ENCODE measurements around the gene TBL1XR1.

The TBL1XR1 gene

GRCh38 chr3:177224414-177224813 is 27.1 kb upstream of the TBL1XR1 start:
- Histone ChIP-seq H3K27ac (ENCODE audit: low read depth, low read length, severe bottlenecking) (no peak overlapping the region), H3K4me3 (ENCODE audit: extremely low read depth, insufficient read depth, low read length, poor library complexity, severe bottlenecking) (no peak overlapping the region), H3K4me1 (ENCODE audit: control insufficient read depth, insufficient read depth, low read length, poor library complexity, severe bottlenecking) (peaks cover 4% of the 10 kb centered on the region), H3K36me3 (ENCODE audit: control insufficient read depth, insufficient read depth, low read length) (no peaks in the 10 kb centered on the region), H3K9me3 (ENCODE audit: control insufficient read depth, low read length) (peaks cover 10% of the 10 kb centered on the region)

GRCh38 chr3:177221744-177222143 is 24.5 kb upstream of the TBL1XR1 start:
- WGBS, 2 experiments (ENCODE audit: insufficient coverage in 2 of 2), result 90 to 93% methylated on average over 2 to 3 of the region's 3 CpGs
- no peak overlapping the region for H3K27ac ChIP-seq (ENCODE audit: low read depth, low read length, severe bottlenecking)

GRCh38 chr3:177220136-177220974 is 23.1 kb upstream of the TBL1XR1 start:
- no peak overlapping the region for H3K27ac ChIP-seq (ENCODE audit: low read depth, low read length, severe bottlenecking)
- no peaks in the 10 kb centered on the region for H3K9me3 ChIP-seq (ENCODE audit: control insufficient read depth, low read length)
- no peaks in the 10 kb centered on the region for H3K36me3 ChIP-seq (ENCODE audit: control insufficient read depth, insufficient read depth, low read length)
- H3K4me3 ChIP-seq (ENCODE audit: extremely low read depth, insufficient read depth, low read length, poor library complexity, severe bottlenecking), result no peak overlapping the region
- WGBS, 2 experiments (ENCODE audit: insufficient coverage in 2 of 2), result 83 to 94% methylated on average over 6 to 8 of the region's 9 CpGs
- peaks cover 4% of the 10 kb centered on the region for H3K4me1 ChIP-seq (ENCODE audit: control insufficient read depth, insufficient read depth, low read length, poor library complexity, severe bottlenecking)

More at GRCh38 chr3:177221744-177222143, 24.5 kb upstream of the TBL1XR1 start:
- Histone ChIP-seq H3K4me1 (ENCODE audit: control insufficient read depth, insufficient read depth, low read length, poor library complexity, severe bottlenecking) (peaks cover 4% of the 10 kb centered on the region), H3K4me3 (ENCODE audit: extremely low read depth, insufficient read depth, low read length, poor library complexity, severe bottlenecking) (no peak overlapping the region), H3K36me3 (ENCODE audit: control insufficient read depth, insufficient read depth, low read length) (no peaks in the 10 kb centered on the region), H3K9me3 (ENCODE audit: control insufficient read depth, low read length) (no peaks in the 10 kb centered on the region)

DNA sequence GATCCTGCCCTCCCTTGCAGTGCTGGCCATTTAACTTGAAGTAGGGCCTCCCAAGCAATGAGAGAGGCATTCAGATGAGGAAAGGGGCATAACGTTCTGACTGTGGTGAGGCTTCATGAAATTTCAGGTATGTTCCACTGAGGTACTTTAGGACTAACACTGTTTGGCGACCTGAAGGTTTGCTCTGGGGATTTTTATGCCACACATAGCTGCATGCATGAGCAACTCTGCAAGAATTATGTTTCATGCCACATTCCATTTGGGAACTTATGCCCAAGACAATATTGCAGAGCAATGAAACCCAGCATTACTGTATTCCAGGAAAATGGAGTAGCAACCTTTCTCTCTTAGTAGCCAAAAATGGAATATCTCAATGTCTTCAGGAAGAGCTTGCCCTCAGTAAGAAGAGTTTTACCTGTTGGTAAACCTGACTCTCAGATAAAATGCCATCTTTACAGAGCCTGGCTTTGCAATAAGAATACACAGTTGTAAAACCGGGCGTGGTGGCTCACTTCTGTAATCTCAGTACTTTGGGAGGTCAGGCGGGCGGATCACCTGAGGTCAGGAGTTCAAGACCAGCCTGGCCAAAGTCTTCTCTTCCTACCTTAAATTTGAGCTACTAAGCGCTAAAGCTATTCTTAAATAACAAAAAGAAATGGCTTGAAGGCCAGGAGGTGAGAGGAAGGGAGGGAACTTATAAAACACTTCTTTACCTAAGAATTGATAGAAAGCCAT is 16.7 kb upstream of the TBL1XR1 start:
- Histone ChIP-seq H3K27ac (ENCODE audit: low read depth, low read length, severe bottlenecking) (no peak overlapping the region), H3K36me3 (ENCODE audit: control insufficient read depth, insufficient read depth, low read length) (no peaks in the 10 kb centered on the region), H3K4me3 (ENCODE audit: extremely low read depth, insufficient read depth, low read length, poor library complexity, severe bottlenecking) (no peak overlapping the region), H3K4me1 (ENCODE audit: control insufficient read depth, insufficient read depth, low read length, poor library complexity, severe bottlenecking) (no peaks in the 10 kb centered on the region), H3K9me3 (ENCODE audit: control insufficient read depth, low read length) (no peaks in the 10 kb centered on the region)
- 70 to 91% methylated on average over 4 to 6 of the region's 7 CpGs for whole genome bisulfite sequencing, 2 experiments (ENCODE audit: insufficient coverage in 2 of 2)

DNA sequence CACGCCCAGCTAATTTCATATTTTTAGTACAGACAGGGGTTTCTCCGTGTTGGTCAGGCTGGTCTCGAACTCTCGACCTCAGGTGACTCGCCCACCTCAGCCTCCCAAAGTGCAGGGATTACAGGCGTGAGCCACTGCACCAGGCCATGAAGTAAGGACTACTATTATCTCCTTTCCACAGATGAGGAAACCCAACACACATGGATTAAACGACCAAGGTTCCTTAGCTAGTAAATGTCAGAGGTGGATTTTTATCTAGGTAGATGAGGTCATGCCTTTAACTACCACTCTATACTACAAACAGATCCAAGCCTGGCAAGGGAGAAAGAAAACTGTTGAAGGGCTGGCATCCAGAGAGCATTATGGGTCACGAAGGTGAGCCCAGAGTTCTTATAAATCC is 15.5 kb upstream of the TBL1XR1 start:
- no peak overlapping the region for H3K27ac ChIP-seq (ENCODE audit: low read depth, low read length, severe bottlenecking)
- no peak overlapping the region for H3K4me3 ChIP-seq (ENCODE audit: extremely low read depth, insufficient read depth, low read length, poor library complexity, severe bottlenecking)
- H3K4me1 ChIP-seq (ENCODE audit: control insufficient read depth, insufficient read depth, low read length, poor library complexity, severe bottlenecking), result no peaks in the 10 kb centered on the region
- 78 to 97% methylated on average over 6 to 7 of the region's 8 CpGs for WGBS, 2 experiments (ENCODE audit: insufficient coverage in 2 of 2)
- no peaks in the 10 kb centered on the region for H3K9me3 ChIP-seq (ENCODE audit: control insufficient read depth, low read length)
- no peaks in the 10 kb centered on the region for H3K36me3 ChIP-seq (ENCODE audit: control insufficient read depth, insufficient read depth, low read length)

DNA sequence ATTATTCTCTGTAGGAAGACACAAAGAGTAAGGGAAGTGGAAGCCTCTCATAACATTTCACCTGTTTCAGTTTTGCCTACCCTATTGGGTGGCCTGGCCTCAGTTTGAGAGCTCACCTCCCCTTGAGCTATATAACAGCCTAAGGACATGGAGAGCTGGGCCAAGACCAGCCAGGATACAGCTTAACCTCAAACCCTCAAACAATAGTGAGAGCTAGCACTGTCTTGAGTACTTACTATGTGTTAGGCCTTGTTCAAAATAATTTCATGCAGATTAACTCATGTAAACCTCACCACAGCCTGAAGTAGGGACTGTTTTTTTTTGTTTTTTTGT is 15.0 kb upstream of the TBL1XR1 start:
- Histone ChIP-seq H3K4me1 (ENCODE audit: control insufficient read depth, insufficient read depth, low read length, poor library complexity, severe bottlenecking) (no peaks in the 10 kb centered on the region), H3K9me3 (ENCODE audit: control insufficient read depth, low read length) (no peaks in the 10 kb centered on the region), H3K36me3 (ENCODE audit: control insufficient read depth, insufficient read depth, low read length) (no peaks in the 10 kb centered on the region), H3K27ac (ENCODE audit: low read depth, low read length, severe bottlenecking) (no peak overlapping the region), H3K4me3 (ENCODE audit: extremely low read depth, insufficient read depth, low read length, poor library complexity, severe bottlenecking) (no peak overlapping the region)

DNA sequence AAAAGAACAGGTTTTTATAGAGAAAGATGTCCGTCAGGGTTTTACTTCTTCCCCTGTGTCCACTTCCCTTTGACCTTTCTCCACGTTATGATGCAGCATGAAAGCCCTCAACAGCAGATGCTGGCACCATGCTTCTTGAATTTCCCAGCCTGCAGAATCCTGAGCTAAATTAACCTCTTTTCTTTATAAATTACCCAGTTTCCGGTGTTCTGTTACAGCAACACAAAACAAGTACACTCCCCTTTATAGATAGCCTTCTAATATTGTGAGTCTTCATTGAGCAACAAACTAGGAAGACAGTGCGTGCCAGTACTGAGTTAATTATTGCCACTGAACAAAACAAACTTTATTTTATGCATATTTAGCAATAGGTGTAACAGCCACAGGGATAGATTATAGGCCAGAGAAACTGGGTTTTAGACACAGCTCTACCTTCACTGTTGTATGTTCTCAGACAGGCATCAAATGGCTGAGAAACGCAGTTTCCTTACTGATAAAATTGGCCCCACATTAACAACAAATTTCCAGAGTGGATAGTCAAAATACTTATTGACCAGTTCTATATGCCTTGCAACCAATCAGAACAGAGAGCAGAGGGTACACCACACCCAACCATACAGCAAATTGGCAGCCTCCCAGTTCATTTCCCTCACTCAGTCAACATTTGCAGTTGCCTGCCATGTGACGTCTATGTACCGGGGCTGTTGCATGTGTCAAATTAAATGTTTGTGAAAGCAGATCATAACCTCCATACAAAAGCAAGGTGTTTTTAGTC is 14.4 kb upstream of the TBL1XR1 start:
- WGBS, 2 experiments (ENCODE audit: insufficient coverage in 2 of 2), result 90 to 100% methylated on average over 2 to 3 of the region's 7 CpGs
- Histone ChIP-seq H3K9me3 (ENCODE audit: control insufficient read depth, low read length) (no peaks in the 10 kb centered on the region), H3K4me3 (ENCODE audit: extremely low read depth, insufficient read depth, low read length, poor library complexity, severe bottlenecking) (no peak overlapping the region), H3K36me3 (ENCODE audit: control insufficient read depth, insufficient read depth, low read length) (no peaks in the 10 kb centered on the region), H3K27ac (ENCODE audit: low read depth, low read length, severe bottlenecking) (no peak overlapping the region), H3K4me1 (ENCODE audit: control insufficient read depth, insufficient read depth, low read length, poor library complexity, severe bottlenecking) (no peaks in the 10 kb centered on the region)

- Histone ChIP-seq H3K9me3 (ENCODE audit: control insufficient read depth, low read length) (no peaks in the 10 kb centered on the region), H3K36me3 (ENCODE audit: control insufficient read depth, insufficient read depth, low read length) (no peaks in the 10 kb centered on the region), H3K27ac (ENCODE audit: low read depth, low read length, severe bottlenecking) (no peak overlapping the region), H3K4me1 (ENCODE audit: control insufficient read depth, insufficient read depth, low read length, poor library complexity, severe bottlenecking) (no peaks in the 10 kb centered on the region), H3K4me3 (ENCODE audit: extremely low read depth, insufficient read depth, low read length, poor library complexity, severe bottlenecking) (no peak overlapping the region)
- WGBS, 2 experiments (ENCODE audit: insufficient coverage in 2 of 2), result 93 to 94% methylated on average over 5 to 9 of the region's 11 CpGs
Observed at GRCh38 chr3:177210744-177211502, 13.6 kb upstream of the TBL1XR1 start.

GRCh38 chr3:177209509-177209908 is 12.2 kb upstream of the TBL1XR1 start:
- H3K4me3 ChIP-seq (ENCODE audit: extremely low read depth, insufficient read depth, low read length, poor library complexity, severe bottlenecking), result no peak overlapping the region
- H3K36me3 ChIP-seq (ENCODE audit: control insufficient read depth, insufficient read depth, low read length), result no peaks in the 10 kb centered on the region
- H3K9me3 ChIP-seq (ENCODE audit: control insufficient read depth, low read length), result no peaks in the 10 kb centered on the region
- no peak overlapping the region for H3K27ac ChIP-seq (ENCODE audit: low read depth, low read length, severe bottlenecking)
- H3K4me1 ChIP-seq (ENCODE audit: control insufficient read depth, insufficient read depth, low read length, poor library complexity, severe bottlenecking), result no peaks in the 10 kb centered on the region
- WGBS, 2 experiments (ENCODE audit: insufficient coverage in 2 of 2), result 84 to 97% methylated on average over 2 to 4 of the region's 5 CpGs

GRCh38 chr3:177208781-177209180 is 11.5 kb upstream of the TBL1XR1 start:
- WGBS, 2 experiments (ENCODE audit: insufficient coverage in 2 of 2), result 82 to 90% methylated on average over 2 of the region's 3 CpGs
- H3K27ac ChIP-seq (ENCODE audit: low read depth, low read length, severe bottlenecking), result no peak overlapping the region

More at GRCh38 chr3:177208781-177209180, 11.5 kb upstream of the TBL1XR1 start:
- H3K9me3 ChIP-seq (ENCODE audit: control insufficient read depth, low read length), result peaks cover 6% of the 10 kb centered on the region
- H3K4me1 ChIP-seq (ENCODE audit: control insufficient read depth, insufficient read depth, low read length, poor library complexity, severe bottlenecking), result no peaks in the 10 kb centered on the region
- H3K36me3 ChIP-seq (ENCODE audit: control insufficient read depth, insufficient read depth, low read length), result no peaks in the 10 kb centered on the region
- H3K4me3 ChIP-seq (ENCODE audit: extremely low read depth, insufficient read depth, low read length, poor library complexity, severe bottlenecking), result no peak overlapping the region

Data from mesodermal cell (in vitro differentiated cells).